Suppressor macrophage treated with lipopolysaccharide for 1 hour (primary cell): ENCODE results near the gene CLDN14.

Source experiments
- DNase-seq, 3 donors: peaks; one replicate each; pipeline ENCODE4 v3.0.0-alpha.2; 2020 to 2022

CLDN14 gene

GRCh38 chr21:36466061-36466511, 13.8 kb downstream of the CLDN14 start:
- DNase-seq: no peak

GRCh38 chr21:36465478-36465877, 14.4 kb downstream of the CLDN14 start:
- no peak for DNase-seq

- no peak for DNase-seq
Measured at GRCh38 chr21:36464590-36464989, 15.3 kb downstream of the CLDN14 start.

- no peak for DNase-seq
Measured at GRCh38 chr21:36463991-36464390, 15.9 kb downstream of the CLDN14 start.

- no peak for DNase-seq
Measured at GRCh38 chr21:36463204-36463603, 16.7 kb downstream of the CLDN14 start.

- no peak for DNase-seq
Measured at GRCh38 chr21:36461918-36462486, 17.9 kb downstream of the CLDN14 start.

- no peak for DNase-seq
Measured at GRCh38 chr21:36461277-36461917, 18.5 kb downstream of the CLDN14 start.

- DNase-seq: no peak
Measured at GRCh38 chr21:36460866-36461265, 19.1 kb downstream of the CLDN14 start.

GRCh38 chr21:36459098-36459497, 20.8 kb downstream of the CLDN14 start:
- no peak for DNase-seq

- DNase-seq: peak; percentile 57 to 80 (median 75)
Measured at GRCh38 chr21:36456729-36457414, 23.1 kb downstream of the CLDN14 start.

- no peak for DNase-seq
Measured at GRCh38 chr21:36454706-36455105, 25.2 kb downstream of the CLDN14 start.

GRCh38 chr21:36454093-36454531, 25.8 kb downstream of the CLDN14 start:
- no peak for DNase-seq

- peak; percentile 24 to 48 (median 40) for DNase-seq
Measured at GRCh38 chr21:36452281-36452825, 27.6 kb downstream of the CLDN14 start.

- DNase-seq: peak in 1 of 3 donors; percentile 38
Measured at GRCh38 chr21:36451506-36451905, 28.4 kb downstream of the CLDN14 start.

GRCh38 chr21:36450511-36450910, 29.4 kb downstream of the CLDN14 start:
- DNase-seq: peak; percentile 39 to 57 (median 46)

- no peak for DNase-seq
Measured at GRCh38 chr21:36446301-36446700, 33.6 kb downstream of the CLDN14 start.

GRCh38 chr21:36441715-36442114, 38.2 kb downstream of the CLDN14 start:
- no peak for DNase-seq

- peak in 1 of 3 donors; percentile 23 for DNase-seq
Measured at GRCh38 chr21:36437745-36438128, 42.2 kb downstream of the CLDN14 start.

- peak; percentile 46 to 70 (median 68) for DNase-seq
Measured at GRCh38 chr21:36436829-36437744, 42.8 kb downstream of the CLDN14 start.

- DNase-seq: no peak
Measured at GRCh38 chr21:36434144-36434543, 45.8 kb downstream of the CLDN14 start.

GRCh38 chr21:36433059-36433709, 46.7 kb downstream of the CLDN14 start:
- DNase-seq: no peak

- peak; percentile 33 to 55 (median 54) for DNase-seq
Measured at GRCh38 chr21:36431252-36431651, 48.7 kb downstream of the CLDN14 start.
